Neural cell (in vitro differentiated cells): ENCODE data around the gene SAP30L. TPM values are rescaled to one million over a fixed set of nuclear protein-coding genes. Genes with fewer than 3 reads are reported as not detected.

Source experiments
- H2AFZ ChIP-seq: fragments of 200-600, 300-800 bp; sonication (generic), shearing (Covaris generic); 2 replicates; pipeline ENCODE4 v1.6.0; 2014; ENCODE audit warnings: low read depth, mild to moderate bottlenecking, antibody characterized with exemption, low read length, moderate library complexity
- H3F3A ChIP-seq: fragments of 200-600 bp; shearing (Covaris generic); 2 replicates; pipeline ENCODE4 v1.6.1; 2016; ENCODE audit warnings: mild to moderate bottlenecking, moderate library complexity, mixed read lengths, antibody characterized with exemption, low read length; ENCODE audit not compliant: insufficient read depth, poor library complexity, severe bottlenecking
- H3K27ac ChIP-seq: fragments of 200-600, 300-800 bp; sonication (generic), shearing (Covaris generic); 2 replicates; pipeline ENCODE4 v1.5.1; 2014; ENCODE audit warnings: mild to moderate bottlenecking, low read length, moderate library complexity
- H3K27me3 ChIP-seq: fragments of 300-800, 200-600 bp; sonication (generic), shearing (Covaris generic); 2 replicates; pipeline ENCODE4 v1.6.0; 2014; ENCODE audit warnings: mild to moderate bottlenecking, low read depth, low read length, moderate library complexity; ENCODE audit not compliant: insufficient read depth
- H3K36me3 ChIP-seq: fragments of 300-800, 200-600 bp; sonication (generic), shearing (Covaris generic); 2 replicates; pipeline ENCODE4 v1.5.1; 2014; ENCODE audit warnings: mild to moderate bottlenecking, antibody characterized with exemption, low read length, moderate library complexity; ENCODE audit not compliant: insufficient read depth
- H3K4me2 ChIP-seq: fragments of 300-800, 200-600 bp; sonication (generic), shearing (Covaris generic); 2 replicates; pipeline ENCODE4 v1.6.0; 2014; ENCODE audit warnings: mild to moderate bottlenecking, low read length
- H3K4me3 ChIP-seq: fragments of 300-800, 200-600 bp; sonication (generic), shearing (Covaris generic); 2 replicates; pipeline ENCODE4 v1.5.1; 2014; ENCODE audit warnings: mild to moderate bottlenecking, low read length, moderate library complexity
- H3K79me2 ChIP-seq: fragments of 200-600 bp; shearing (Covaris generic); replicated peaks from 2 replicates; pipeline ENCODE4 v1.6.0; 2014; ENCODE audit warnings: mild to moderate bottlenecking, low read length, moderate library complexity; ENCODE audit not compliant: insufficient read depth
- H3K9ac ChIP-seq: fragments of 300-800, 200-600 bp; sonication (generic), shearing (Covaris generic); 2 replicates; pipeline ENCODE4 v1.6.1; 2016; ENCODE audit warnings: mild to moderate bottlenecking, low read length, mixed read lengths
- H3K9me2 ChIP-seq: fragments of 200-600 bp; shearing (Covaris generic); 2 replicates; pipeline ENCODE4 v1.6.1; 2016; ENCODE audit warnings: mild to moderate bottlenecking, low read length, mixed read lengths; ENCODE audit not compliant: insufficient read depth
- H3K9me3 ChIP-seq: fragments of 200-600, 300-800 bp; sonication (generic), shearing (Covaris generic); 2 replicates; pipeline ENCODE4 v1.6.1; 2016; ENCODE audit warnings: mild to moderate bottlenecking, mixed run types, low read length, moderate library complexity, mixed read lengths
- H4K20me1 ChIP-seq: fragments of 200-600 bp; shearing (Covaris generic); 2 replicates; pipeline ENCODE4 v1.6.1; 2016; ENCODE audit warnings: mild to moderate bottlenecking, mixed run types; ENCODE audit not compliant: insufficient read depth
- EP300 ChIP-seq: fragments of 450-650 bp; conservative IDR thresholded peaks from 2 replicates; pipeline ENCODE4 v1.6.1; 2014; ENCODE audit warnings: antibody characterized with exemption, mild to moderate bottlenecking, moderate library complexity; ENCODE audit not compliant: poor library complexity, severe bottlenecking
- EZH2 ChIP-seq: fragments of 200-600, 300-800 bp; shearing (Covaris generic), sonication (generic); IDR thresholded peaks from 2 replicates; pipeline ENCODE4 v1.6.1; 2014; ENCODE audit warnings: antibody characterized with exemption, low read length, borderline replicate concordance, mild to moderate bottlenecking; ENCODE audit not compliant: insufficient read depth, poor library complexity, severe bottlenecking
- MXI1 ChIP-seq: fragments of 450-650 bp; conservative IDR thresholded peaks from 2 replicates; pipeline ENCODE4 v1.6.1; 2014; ENCODE audit warnings: antibody characterized with exemption, mild to moderate bottlenecking; ENCODE audit not compliant: poor library complexity, severe bottlenecking
- POLR2AphosphoS5 ChIP-seq: IDR thresholded peaks from 2 replicates; pipeline ENCODE4 v1.6.1; 2012
- RAD21 ChIP-seq: fragments of 450-650 bp; conservative IDR thresholded peaks from 2 replicates; pipeline ENCODE4 v1.6.1; 2014; ENCODE audit warnings: antibody characterized with exemption, mild to moderate bottlenecking, moderate library complexity
- SMC3 ChIP-seq: fragments of 450-650 bp; conservative IDR thresholded peaks from 2 replicates; pipeline ENCODE4 v1.6.1; 2014; ENCODE audit warnings: antibody characterized with exemption, mild to moderate bottlenecking, moderate library complexity; ENCODE audit not compliant: poor library complexity
- TAF1 ChIP-seq: IDR thresholded peaks from 2 replicates; pipeline ENCODE4 v1.6.1; 2012; ENCODE audit warnings: low read depth
- polyA plus RNA-seq: library from polyadenylated mRNA; depleted of rRNA; stranded (reverse); fragments of >200 nt; gene quantifications from 2 replicates; pipeline ENCODE4 v1.2.3, GENCODE V29; 2014
- TF ChIP-seq, protein P1 (sequence below): fragments of 450-650 bp; IDR thresholded peaks from 2 replicates; pipeline ENCODE4 v1.5.1; 2014; ENCODE audit warnings: antibody characterized with exemption, mild to moderate bottlenecking, moderate library complexity; ENCODE audit not compliant: poor library complexity, severe bottlenecking
- TF ChIP-seq, protein P2 (sequence below): IDR thresholded peaks from 2 replicates; pipeline ENCODE4 v1.6.1; 2012; ENCODE audit warnings: borderline replicate concordance

The SAP30L gene
- polyA plus RNA-seq, 1 donor from 2014 or later = 18.5 TPM

DNA sequence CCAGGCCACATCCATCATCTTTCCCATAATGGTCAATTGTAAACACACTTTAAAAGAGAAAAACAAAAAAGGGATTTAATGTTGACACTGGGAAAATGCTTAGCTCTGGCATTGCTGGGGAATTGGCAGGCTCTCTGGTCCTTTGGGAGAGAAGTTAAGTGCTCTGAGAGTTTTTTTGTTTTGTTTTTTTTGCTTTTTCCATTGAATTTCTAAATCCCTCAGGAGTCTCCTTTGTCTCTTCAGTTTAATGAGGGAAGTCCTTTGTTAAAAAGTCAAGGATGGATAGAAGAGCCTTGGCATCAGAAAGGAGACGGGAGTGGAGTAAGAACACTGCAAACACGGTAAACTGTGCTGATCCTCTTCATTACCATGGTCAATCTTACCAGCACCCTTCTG is 39.3 kb downstream of the SAP30L start:
- no peak overlapping the region for H3K9ac ChIP-seq
- no peaks in the 10 kb centered on the region for H4K20me1 ChIP-seq
- H2AFZ ChIP-seq = no peak overlapping the region
- no peaks in the 10 kb centered on the region for H3K9me3 ChIP-seq
- no peaks in the 10 kb centered on the region for H3K79me2 ChIP-seq
- H3K36me3 ChIP-seq = no peaks in the 10 kb centered on the region
- no peaks in the 10 kb centered on the region for H3F3A ChIP-seq
- H3K4me2 ChIP-seq = no peak overlapping the region
- TF ChIP-seq, protein P1, sequence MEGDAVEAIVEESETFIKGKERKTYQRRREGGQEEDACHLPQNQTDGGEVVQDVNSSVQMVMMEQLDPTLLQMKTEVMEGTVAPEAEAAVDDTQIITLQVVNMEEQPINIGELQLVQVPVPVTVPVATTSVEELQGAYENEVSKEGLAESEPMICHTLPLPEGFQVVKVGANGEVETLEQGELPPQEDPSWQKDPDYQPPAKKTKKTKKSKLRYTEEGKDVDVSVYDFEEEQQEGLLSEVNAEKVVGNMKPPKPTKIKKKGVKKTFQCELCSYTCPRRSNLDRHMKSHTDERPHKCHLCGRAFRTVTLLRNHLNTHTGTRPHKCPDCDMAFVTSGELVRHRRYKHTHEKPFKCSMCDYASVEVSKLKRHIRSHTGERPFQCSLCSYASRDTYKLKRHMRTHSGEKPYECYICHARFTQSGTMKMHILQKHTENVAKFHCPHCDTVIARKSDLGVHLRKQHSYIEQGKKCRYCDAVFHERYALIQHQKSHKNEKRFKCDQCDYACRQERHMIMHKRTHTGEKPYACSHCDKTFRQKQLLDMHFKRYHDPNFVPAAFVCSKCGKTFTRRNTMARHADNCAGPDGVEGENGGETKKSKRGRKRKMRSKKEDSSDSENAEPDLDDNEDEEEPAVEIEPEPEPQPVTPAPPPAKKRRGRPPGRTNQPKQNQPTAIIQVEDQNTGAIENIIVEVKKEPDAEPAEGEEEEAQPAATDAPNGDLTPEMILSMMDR = no peak
- TF ChIP-seq RAD21 (no peak), EZH2 (no peak), POLR2AphosphoS5 (no peak), SMC3 (no peak), EP300 (no peak), TAF1 (no peak), MXI1 (no peak)
- TF ChIP-seq, protein P2, sequence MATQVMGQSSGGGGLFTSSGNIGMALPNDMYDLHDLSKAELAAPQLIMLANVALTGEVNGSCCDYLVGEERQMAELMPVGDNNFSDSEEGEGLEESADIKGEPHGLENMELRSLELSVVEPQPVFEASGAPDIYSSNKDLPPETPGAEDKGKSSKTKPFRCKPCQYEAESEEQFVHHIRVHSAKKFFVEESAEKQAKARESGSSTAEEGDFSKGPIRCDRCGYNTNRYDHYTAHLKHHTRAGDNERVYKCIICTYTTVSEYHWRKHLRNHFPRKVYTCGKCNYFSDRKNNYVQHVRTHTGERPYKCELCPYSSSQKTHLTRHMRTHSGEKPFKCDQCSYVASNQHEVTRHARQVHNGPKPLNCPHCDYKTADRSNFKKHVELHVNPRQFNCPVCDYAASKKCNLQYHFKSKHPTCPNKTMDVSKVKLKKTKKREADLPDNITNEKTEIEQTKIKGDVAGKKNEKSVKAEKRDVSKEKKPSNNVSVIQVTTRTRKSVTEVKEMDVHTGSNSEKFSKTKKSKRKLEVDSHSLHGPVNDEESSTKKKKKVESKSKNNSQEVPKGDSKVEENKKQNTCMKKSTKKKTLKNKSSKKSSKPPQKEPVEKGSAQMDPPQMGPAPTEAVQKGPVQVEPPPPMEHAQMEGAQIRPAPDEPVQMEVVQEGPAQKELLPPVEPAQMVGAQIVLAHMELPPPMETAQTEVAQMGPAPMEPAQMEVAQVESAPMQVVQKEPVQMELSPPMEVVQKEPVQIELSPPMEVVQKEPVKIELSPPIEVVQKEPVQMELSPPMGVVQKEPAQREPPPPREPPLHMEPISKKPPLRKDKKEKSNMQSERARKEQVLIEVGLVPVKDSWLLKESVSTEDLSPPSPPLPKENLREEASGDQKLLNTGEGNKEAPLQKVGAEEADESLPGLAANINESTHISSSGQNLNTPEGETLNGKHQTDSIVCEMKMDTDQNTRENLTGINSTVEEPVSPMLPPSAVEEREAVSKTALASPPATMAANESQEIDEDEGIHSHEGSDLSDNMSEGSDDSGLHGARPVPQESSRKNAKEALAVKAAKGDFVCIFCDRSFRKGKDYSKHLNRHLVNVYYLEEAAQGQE = no peak
- no peak overlapping the region for H3K4me3 ChIP-seq
- H3K27me3 ChIP-seq = peaks cover 97% of the 10 kb centered on the region
- H3K9me2 ChIP-seq = no peaks in the 10 kb centered on the region
- H3K27ac ChIP-seq = no peak overlapping the region

DNA sequence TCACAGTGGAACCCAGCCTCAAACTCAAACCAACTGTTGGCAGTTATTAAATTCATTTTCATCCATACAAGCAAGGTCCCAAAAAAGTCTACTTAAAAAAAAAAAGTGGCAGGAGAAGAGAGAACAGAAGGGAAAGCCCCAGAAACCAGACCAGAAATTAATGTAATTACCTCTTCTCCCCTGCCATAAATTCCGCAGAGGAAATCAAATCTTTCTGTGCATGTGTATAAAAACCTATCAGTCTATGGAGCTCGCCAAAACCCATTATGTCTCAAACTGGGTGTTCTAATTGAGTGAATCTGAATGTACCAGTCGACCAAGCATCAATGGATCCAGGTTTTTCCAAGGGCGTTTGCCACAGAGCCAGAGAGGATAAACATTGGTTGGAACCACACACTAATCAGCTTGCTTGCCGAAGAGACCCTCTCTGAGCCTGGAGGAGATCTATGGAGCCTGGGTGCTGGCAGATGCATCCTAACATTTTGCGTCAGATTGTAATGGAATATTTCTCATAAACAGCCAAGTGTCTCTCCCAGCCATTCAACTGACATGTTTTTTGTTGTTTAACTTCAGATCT is 40.1 kb downstream of the SAP30L start:
- H3K9me3 ChIP-seq = no peaks in the 10 kb centered on the region
- no peaks in the 10 kb centered on the region for H3K9me2 ChIP-seq
- H2AFZ ChIP-seq = no peak overlapping the region
- H3F3A ChIP-seq = no peaks in the 10 kb centered on the region
- no peak overlapping the region for H3K27ac ChIP-seq
- no peaks in the 10 kb centered on the region for H3K79me2 ChIP-seq
- H3K27me3 ChIP-seq = peaks cover 92% of the 10 kb centered on the region
- H3K9ac ChIP-seq = no peak overlapping the region
- H3K4me3 ChIP-seq = no peak overlapping the region
- H4K20me1 ChIP-seq = no peaks in the 10 kb centered on the region
- no peaks in the 10 kb centered on the region for H3K36me3 ChIP-seq
- TF ChIP-seq SMC3 = no peak
- TF ChIP-seq, protein P1 = no peak
- no peak for TF ChIP-seq EZH2
- TF ChIP-seq EP300 = no peak
- TF ChIP-seq MXI1 = no peak
- TF ChIP-seq, protein P2 = no peak
- no peak for TF ChIP-seq RAD21
- TF ChIP-seq TAF1 = no peak
- no peak overlapping the region for H3K4me2 ChIP-seq
